NCI-H524 treated with DMSO at 0.1 percent for 48 hours (cell line): Measurements from ENCODE around the gene TJP3.
"Not testable (repeated sequence)": the region's sequence is repeated elsewhere in the genome, so short reads cannot be mapped to it uniquely, and the experiment has no call there.

Experiments
- DNase-seq: peaks from one replicate; lab custom pipeline; 2025; lab: John Stamatoyannopoulos, UW

TJP3 gene, protein sequence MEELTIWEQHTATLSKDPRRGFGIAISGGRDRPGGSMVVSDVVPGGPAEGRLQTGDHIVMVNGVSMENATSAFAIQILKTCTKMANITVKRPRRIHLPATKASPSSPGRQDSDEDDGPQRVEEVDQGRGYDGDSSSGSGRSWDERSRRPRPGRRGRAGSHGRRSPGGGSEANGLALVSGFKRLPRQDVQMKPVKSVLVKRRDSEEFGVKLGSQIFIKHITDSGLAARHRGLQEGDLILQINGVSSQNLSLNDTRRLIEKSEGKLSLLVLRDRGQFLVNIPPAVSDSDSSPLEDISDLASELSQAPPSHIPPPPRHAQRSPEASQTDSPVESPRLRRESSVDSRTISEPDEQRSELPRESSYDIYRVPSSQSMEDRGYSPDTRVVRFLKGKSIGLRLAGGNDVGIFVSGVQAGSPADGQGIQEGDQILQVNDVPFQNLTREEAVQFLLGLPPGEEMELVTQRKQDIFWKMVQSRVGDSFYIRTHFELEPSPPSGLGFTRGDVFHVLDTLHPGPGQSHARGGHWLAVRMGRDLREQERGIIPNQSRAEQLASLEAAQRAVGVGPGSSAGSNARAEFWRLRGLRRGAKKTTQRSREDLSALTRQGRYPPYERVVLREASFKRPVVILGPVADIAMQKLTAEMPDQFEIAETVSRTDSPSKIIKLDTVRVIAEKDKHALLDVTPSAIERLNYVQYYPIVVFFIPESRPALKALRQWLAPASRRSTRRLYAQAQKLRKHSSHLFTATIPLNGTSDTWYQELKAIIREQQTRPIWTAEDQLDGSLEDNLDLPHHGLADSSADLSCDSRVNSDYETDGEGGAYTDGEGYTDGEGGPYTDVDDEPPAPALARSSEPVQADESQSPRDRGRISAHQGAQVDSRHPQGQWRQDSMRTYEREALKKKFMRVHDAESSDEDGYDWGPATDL

GRCh38 chr19:3708207-3708931 is at the start of gene TJP3:
TSS of gene TJP3 (plus strand) at chr19:3708384. CDS start at chr19:3728433, 20,049 bp downstream.
- no peak for DNase-seq

GRCh38 chr19:3658870-3659745 is 49.1 kb upstream of the TJP3 start:
- no peak for DNase-seq

- DNase-seq: no peak
Measured at GRCh38 chr19:3659746-3660112, 48.5 kb upstream of the TJP3 start.

GRCh38 chr19:3660493-3661219 is 47.5 kb upstream of the TJP3 start:
- no peak for DNase-seq

GRCh38 chr19:3661284-3662238 is 46.6 kb upstream of the TJP3 start:
- DNase-seq: no peak

GRCh38 chr19:3663838-3664237 is 44.3 kb upstream of the TJP3 start:
- no peak for DNase-seq

- no peak for DNase-seq
Measured at GRCh38 chr19:3664879-3665642, 43.1 kb upstream of the TJP3 start.

DNA sequence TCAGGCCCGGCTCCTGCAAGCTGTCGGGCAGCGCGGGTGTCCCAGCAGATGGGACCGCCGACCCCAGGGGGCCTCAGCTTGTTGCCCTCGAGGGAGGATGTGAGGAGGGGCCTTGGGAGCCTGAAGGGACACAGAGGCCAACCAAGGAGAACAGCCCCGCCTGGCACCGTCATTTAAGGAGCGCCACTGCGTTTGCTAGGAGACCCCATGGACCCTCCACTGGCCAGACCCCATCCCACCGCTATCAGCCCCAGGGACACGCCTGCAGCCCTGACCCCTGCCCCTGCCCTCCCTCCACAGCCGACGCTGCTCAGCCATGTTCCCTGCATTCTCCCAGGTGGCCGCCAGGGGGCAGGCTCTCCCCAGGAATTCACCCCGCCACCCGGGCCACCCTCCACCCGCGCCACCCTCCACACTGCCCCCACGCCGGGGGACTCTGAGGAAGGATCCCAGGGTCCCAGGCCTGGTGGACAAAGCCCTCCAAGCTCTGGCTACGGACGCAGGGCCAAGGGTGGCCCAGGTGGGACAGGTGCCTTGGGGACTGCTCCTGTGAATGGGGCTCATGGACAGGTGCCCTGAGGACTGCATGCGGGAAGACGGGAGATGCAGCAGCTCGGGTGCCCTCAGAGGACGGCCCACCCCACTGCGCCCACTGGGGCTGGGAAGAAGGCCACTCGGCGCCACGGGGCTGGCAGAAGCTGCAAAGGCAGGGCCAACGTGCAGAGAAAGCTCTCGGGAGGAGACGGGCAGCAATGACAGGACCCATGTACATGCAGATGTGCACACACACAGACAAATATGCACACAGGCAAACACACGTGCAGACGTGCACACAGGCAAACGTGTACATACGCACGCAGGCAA is 42.3 kb upstream of the TJP3 start:
- DNase-seq: no peak

DNA sequence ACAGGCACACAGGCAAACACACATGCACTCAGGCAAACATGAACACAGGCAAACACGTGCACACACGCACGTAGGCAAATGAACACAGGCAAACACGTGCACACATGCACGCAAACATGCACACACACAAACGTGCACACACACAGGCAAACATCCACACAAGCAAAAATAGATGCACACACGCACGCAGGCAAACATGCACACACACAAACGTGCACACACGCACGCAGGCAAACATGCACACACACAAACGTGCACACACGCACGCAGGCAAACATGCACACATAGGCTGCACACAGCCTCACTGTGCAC is 41.7 kb upstream of the TJP3 start:
- not testable (repeated sequence) for DNase-seq

- no peak for DNase-seq
Measured at GRCh38 chr19:3667037-3667638, 41.0 kb upstream of the TJP3 start.

GRCh38 chr19:3667766-3668165 is 40.4 kb upstream of the TJP3 start:
- DNase-seq: no peak

DNA sequence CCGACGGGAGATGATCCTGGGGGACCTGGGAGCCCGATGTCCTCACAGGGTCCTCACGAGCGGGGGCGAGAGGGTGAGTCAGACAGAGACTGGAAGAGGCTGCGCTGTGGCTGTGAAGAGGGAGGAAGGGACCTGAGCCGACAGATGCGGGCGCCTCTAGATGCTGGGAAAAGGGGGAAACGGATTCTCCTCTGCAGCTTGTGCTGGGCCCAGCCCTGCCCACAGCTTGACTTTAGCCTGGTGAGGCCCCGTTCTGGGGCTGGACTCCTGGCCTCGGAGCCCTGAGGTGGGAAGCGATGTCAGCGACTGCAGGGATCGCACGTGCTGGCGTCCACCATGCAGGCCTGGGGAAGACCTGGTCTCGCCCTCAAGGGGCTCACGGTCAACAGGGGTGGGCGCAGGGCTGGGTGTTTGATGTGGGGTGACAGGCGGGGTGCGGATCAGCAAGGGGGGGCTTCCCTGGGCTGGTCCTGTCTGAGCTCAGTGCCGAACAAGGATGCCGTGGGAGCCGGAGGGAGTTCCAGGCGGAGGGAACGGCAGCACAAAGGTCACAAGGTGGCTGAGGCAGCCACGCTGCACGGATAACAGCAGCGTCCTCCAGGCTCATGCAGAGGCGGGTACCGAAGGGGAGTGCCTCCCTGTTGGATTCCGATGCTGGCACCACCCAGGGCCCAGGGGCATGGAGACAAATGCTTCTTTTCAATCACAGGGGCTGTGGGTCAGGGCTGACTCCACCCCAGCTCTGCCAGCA is 39.7 kb upstream of the TJP3 start:
- DNase-seq: peak; percentile 15

GRCh38 chr19:3669082-3669946 is 38.9 kb upstream of the TJP3 start:
- peak; percentile 67 for DNase-seq

DNA sequence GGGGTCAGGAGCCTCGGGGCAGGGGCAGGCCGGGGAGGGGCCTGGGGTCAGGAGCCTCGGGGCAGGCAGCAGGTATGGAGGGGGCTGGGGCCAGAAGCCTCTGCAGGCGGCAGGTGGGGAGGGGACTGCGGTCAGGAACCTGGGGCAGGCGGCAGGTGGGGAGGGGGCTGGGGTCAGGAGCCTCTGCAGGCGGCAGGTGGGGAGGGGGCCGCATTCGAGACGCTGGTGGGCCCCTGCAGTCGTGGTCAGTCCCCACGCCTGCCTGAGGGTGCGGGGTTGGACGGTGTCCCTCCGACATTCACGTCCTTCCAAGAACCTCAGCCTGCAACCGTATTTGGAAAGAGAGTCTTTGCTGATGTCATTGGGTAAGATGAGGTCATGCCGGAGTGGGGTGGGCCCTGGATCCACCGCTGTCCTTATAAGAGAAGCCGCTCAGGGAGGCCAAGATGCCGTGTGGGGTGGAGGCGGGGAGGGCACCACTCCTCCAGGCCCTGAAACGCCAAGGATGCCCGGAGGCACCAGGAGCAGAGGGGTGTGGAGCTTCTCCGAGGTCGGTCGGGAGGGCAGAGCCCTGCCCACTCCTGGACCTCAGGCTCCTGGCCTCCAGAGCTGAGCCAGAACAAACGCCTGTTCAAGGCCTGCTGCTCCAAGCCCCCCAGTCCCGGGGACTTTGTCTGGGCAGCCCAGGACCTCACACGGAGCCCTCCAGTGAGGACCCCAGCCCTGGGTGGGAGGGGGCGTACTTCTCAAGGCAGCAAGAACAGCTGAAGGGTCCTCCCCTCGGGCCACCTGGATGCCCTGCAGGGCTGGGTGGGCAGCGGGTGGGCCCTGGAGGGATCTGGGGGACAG is 38.0 kb upstream of the TJP3 start:
- no peak for DNase-seq
